ES-I3 (cell line): Measurements from ENCODE around the gene TMEM45B.
"Not testable (repeated sequence)": the region's sequence is repeated elsewhere in the genome, so short reads cannot be mapped to it uniquely, and the experiment has no call there.

Source experiments
- H3K36me3 ChIP-seq: 2 replicates; pipeline ENCODE4 v1.6.1; 2013; ENCODE audit warnings: mild to moderate bottlenecking, low read length, control low read depth, moderate library complexity; ENCODE audit not compliant: insufficient read depth
- H3K4me1 ChIP-seq: 2 replicates; pipeline ENCODE4 v1.6.1; 2013; ENCODE audit warnings: mild to moderate bottlenecking, control low read depth, low read length; ENCODE audit not compliant: insufficient read depth
- H3K9ac ChIP-seq: 2 replicates; pipeline ENCODE4 v1.6.1; 2013; ENCODE audit warnings: low read depth, mild to moderate bottlenecking, low read length, moderate library complexity
- H3K9me3 ChIP-seq: 2 replicates; pipeline ENCODE4 v1.6.1; 2013; ENCODE audit warnings: mild to moderate bottlenecking, low read length, moderate library complexity; ENCODE audit not compliant: control insufficient read depth, insufficient read depth

The TMEM45B gene

GRCh38 chr11:129823281-129823680, 7.6 kb downstream of the TMEM45B start:
- H3K4me1 ChIP-seq, H3K9me3 ChIP-seq, H3K9ac ChIP-seq: not testable (repeated sequence)

GRCh38 chr11:129823799-129824198, 8.2 kb downstream of the TMEM45B start:
- H3K4me1 ChIP-seq: not testable (repeated sequence)

More at GRCh38 chr11:129823281-129823680, 7.6 kb downstream of the TMEM45B start:
- H3K36me3 ChIP-seq: not testable (repeated sequence)

GRCh38 chr11:129825380-129825779, 9.7 kb downstream of the TMEM45B start:
- Histone ChIP-seq H3K9ac (no peak overlapping the region), H3K4me1 (no peaks in the 10 kb centered on the region), H3K9me3 (no peaks in the 10 kb centered on the region), H3K36me3 (no peaks in the 10 kb centered on the region)

More at GRCh38 chr11:129823799-129824198, 8.2 kb downstream of the TMEM45B start:
- H3K36me3 ChIP-seq, H3K9me3 ChIP-seq, H3K9ac ChIP-seq: not testable (repeated sequence)

GRCh38 chr11:129828301-129828836, 12.7 kb downstream of the TMEM45B start:
- Histone ChIP-seq H3K9ac (no peak overlapping the region), H3K4me1 (no peaks in the 10 kb centered on the region), H3K36me3 (no peaks in the 10 kb centered on the region), H3K9me3 (no peaks in the 10 kb centered on the region)

GRCh38 chr11:129829497-129829896, 13.8 kb downstream of the TMEM45B start:
- H3K4me1 ChIP-seq, H3K9me3 ChIP-seq, H3K36me3 ChIP-seq, H3K9ac ChIP-seq: not testable (repeated sequence)

- H3K4me1 ChIP-seq, H3K9ac ChIP-seq, H3K36me3 ChIP-seq, H3K9me3 ChIP-seq: not testable (repeated sequence)
These were observed 15.6 kb downstream of the TMEM45B start for GRCh38 chr11:129831227-129831626.

GRCh38 chr11:129833260-129833659, 17.6 kb downstream of the TMEM45B start:
- H3K9me3 ChIP-seq, H3K36me3 ChIP-seq, H3K4me1 ChIP-seq, H3K9ac ChIP-seq: not testable (repeated sequence)

GRCh38 chr11:129836423-129836891, 20.8 kb downstream of the TMEM45B start:
- not testable (repeated sequence) for H3K4me1 ChIP-seq, H3K9ac ChIP-seq, H3K9me3 ChIP-seq, H3K36me3 ChIP-seq

- no peaks in the 10 kb centered on the region for H3K9me3 ChIP-seq
- H3K4me1 ChIP-seq: no peaks in the 10 kb centered on the region
- no peaks in the 10 kb centered on the region for H3K36me3 ChIP-seq
- H3K9ac ChIP-seq: no peak overlapping the region
These were observed 21.3 kb downstream of the TMEM45B start for GRCh38 chr11:129836979-129837378.

- H3K9ac ChIP-seq: no peak overlapping the region
- no peaks in the 10 kb centered on the region for H3K4me1 ChIP-seq
- no peaks in the 10 kb centered on the region for H3K9me3 ChIP-seq
- no peaks in the 10 kb centered on the region for H3K36me3 ChIP-seq
These were observed 24.6 kb downstream of the TMEM45B start for GRCh38 chr11:129840236-129840635.

GRCh38 chr11:129842138-129842537, 26.5 kb downstream of the TMEM45B start:
- H3K4me1 ChIP-seq: no peaks in the 10 kb centered on the region
- no peaks in the 10 kb centered on the region for H3K36me3 ChIP-seq
- H3K9me3 ChIP-seq: no peaks in the 10 kb centered on the region
- H3K9ac ChIP-seq: no peak overlapping the region

GRCh38 chr11:129846508-129847335, 31.1 kb downstream of the TMEM45B start:
- Histone ChIP-seq H3K4me1 (no peaks in the 10 kb centered on the region), H3K9me3 (no peaks in the 10 kb centered on the region), H3K9ac (no peak overlapping the region), H3K36me3 (no peaks in the 10 kb centered on the region; the same call in 1 of the 2 replicates)

GRCh38 chr11:129847361-129847760, 31.7 kb downstream of the TMEM45B start:
- H3K36me3 ChIP-seq, H3K4me1 ChIP-seq, H3K9me3 ChIP-seq, H3K9ac ChIP-seq: not testable (repeated sequence)

- Histone ChIP-seq H3K36me3 (no peaks in the 10 kb centered on the region; the same call in 1 of the 2 replicates), H3K9me3 (no peaks in the 10 kb centered on the region), H3K4me1 (peaks cover 6% of the 10 kb centered on the region; the same call in 1 of the 2 replicates), H3K9ac (no peak overlapping the region)
These were observed 33.9 kb downstream of the TMEM45B start for GRCh38 chr11:129849447-129850130.
